A673 (cell line): ENCODE measurements around the gene TRIM66.

Experiments used
- EZH2 ChIP-seq: fragments of 200-600 bp; sonication (generic); IDR thresholded peaks from 2 replicates; pipeline ENCODE4 v1.6.1; 2017; ENCODE audit warnings: borderline replicate concordance, low read depth, mild to moderate bottlenecking, mixed read lengths, antibody characterized with exemption, low read length; ENCODE audit not compliant: poor library complexity, severe bottlenecking
- TF ChIP-seq, protein P1 (sequence below): fragments of 300-800, 200-600 bp; sonication (generic); conservative IDR thresholded peaks from 2 replicates; pipeline ENCODE4 v1.5.1; 2017; ENCODE audit warnings: low read depth, mild to moderate bottlenecking, antibody characterized with exemption, low read length, moderate library complexity, mixed read lengths

GRCh38 chr11:8713760-8714454, 31.4 kb upstream of the TRIM66 start:
- TF ChIP-seq, protein P1, sequence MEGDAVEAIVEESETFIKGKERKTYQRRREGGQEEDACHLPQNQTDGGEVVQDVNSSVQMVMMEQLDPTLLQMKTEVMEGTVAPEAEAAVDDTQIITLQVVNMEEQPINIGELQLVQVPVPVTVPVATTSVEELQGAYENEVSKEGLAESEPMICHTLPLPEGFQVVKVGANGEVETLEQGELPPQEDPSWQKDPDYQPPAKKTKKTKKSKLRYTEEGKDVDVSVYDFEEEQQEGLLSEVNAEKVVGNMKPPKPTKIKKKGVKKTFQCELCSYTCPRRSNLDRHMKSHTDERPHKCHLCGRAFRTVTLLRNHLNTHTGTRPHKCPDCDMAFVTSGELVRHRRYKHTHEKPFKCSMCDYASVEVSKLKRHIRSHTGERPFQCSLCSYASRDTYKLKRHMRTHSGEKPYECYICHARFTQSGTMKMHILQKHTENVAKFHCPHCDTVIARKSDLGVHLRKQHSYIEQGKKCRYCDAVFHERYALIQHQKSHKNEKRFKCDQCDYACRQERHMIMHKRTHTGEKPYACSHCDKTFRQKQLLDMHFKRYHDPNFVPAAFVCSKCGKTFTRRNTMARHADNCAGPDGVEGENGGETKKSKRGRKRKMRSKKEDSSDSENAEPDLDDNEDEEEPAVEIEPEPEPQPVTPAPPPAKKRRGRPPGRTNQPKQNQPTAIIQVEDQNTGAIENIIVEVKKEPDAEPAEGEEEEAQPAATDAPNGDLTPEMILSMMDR = no peak
- no peak for TF ChIP-seq EZH2
